KOPT-K1 (cell line): ENCODE results near the gene PCAT7.
"Not testable (repeated sequence)": the region's sequence is repeated elsewhere in the genome, so short reads cannot be mapped to it uniquely, and the experiment has no call there.

Experiments used
- H3K27ac ChIP-seq: fragments of 200-600 bp; sonication (generic); 2 replicates; pipeline ENCODE4 v1.5.1; 2016; ENCODE audit warnings: antibody characterized with exemption, mild to moderate bottlenecking, low read depth, low read length; ENCODE audit not compliant: poor library complexity, severe bottlenecking
- H3K36me3 ChIP-seq: fragments of 200-600 bp; sonication (generic); 2 replicates; pipeline ENCODE4 v1.5.1; 2017; ENCODE audit warnings: antibody characterized with exemption, mild to moderate bottlenecking, low read length, moderate library complexity; ENCODE audit not compliant: insufficient read depth
- H3K9me3 ChIP-seq: fragments of 200-600 bp; sonication (generic); 2 replicates; pipeline ENCODE4 v1.5.1; 2017; ENCODE audit warnings: antibody characterized with exemption, low read length, mild to moderate bottlenecking; ENCODE audit not compliant: insufficient read depth, poor library complexity, severe bottlenecking

PCAT7 gene

GRCh38 chr9:94581728-94582127 is 26.8 kb downstream of the PCAT7 start:
- H3K27ac ChIP-seq = no peak overlapping the region

DNA sequence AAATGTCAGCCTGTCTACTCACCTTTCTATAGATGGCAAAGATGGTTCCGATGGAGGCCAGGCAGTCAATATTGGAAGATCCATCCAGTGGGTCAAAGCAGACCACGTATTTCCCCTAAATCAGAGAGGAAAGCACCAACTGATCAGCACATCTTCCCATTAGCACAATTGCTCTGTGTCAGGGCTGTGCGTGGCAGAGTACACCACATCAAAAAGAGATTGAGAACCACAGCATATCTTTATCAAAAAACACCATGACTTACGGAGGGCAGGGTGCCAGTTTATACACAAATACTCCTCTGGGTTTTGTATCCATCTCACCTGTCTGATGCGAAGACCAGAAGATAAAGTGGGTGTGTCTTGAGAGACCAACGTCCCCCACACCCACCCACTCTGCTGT is 29.7 kb downstream of the PCAT7 start:
- H3K36me3 ChIP-seq = no peaks in the 10 kb centered on the region
- no peaks in the 10 kb centered on the region for H3K9me3 ChIP-seq
- no peak overlapping the region for H3K27ac ChIP-seq

More at GRCh38 chr9:94581728-94582127, 26.8 kb downstream of the PCAT7 start:
- no peaks in the 10 kb centered on the region for H3K36me3 ChIP-seq
- no peaks in the 10 kb centered on the region for H3K9me3 ChIP-seq

GRCh38 chr9:94586316-94586715 is 31.4 kb downstream of the PCAT7 start:
- Histone ChIP-seq H3K36me3 (no peaks in the 10 kb centered on the region), H3K27ac (no peak overlapping the region), H3K9me3 (no peaks in the 10 kb centered on the region)

DNA sequence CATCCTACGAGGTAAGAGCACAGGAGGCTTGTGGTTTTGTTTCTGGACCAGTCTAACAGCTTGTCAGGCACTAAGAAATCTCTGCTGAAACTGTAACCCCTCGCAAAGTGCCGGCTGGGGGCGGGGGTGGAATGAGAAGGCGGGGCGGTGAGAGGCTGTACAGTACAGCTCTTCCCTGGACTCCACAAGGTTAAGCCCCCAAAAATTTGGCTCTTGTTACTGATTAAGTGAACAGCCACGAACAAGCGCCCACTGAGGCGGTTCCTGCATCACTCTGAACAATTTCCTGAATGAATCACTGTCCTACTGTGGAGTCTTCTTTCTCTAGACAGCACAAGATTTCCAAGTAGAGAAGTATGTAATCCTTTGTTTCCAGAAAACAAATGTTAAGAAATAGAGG is 31.9 kb downstream of the PCAT7 start:
- H3K9me3 ChIP-seq = no peaks in the 10 kb centered on the region
- H3K27ac ChIP-seq = no peak overlapping the region

DNA sequence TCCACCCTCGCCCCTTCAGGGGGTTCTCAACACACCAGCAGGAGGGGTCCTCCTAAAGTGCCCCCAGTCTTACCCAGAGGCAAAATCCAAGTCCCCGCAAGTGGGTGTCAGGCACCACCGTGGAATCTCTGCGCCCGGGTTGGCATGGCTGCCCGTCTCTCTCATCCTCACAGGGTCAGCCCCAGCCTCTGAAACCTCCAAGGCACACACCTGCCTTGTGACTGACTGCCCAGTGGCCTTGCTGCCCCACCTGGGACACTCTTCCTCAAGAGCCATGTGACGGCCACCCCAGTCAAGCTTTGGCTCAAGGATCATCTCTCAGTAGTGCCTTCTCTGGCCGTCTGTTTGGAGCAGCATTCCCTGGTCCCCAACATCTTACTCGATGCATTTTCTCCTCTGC is 33.8 kb downstream of the PCAT7 start:
- Histone ChIP-seq H3K36me3 (no peaks in the 10 kb centered on the region), H3K27ac (no peak overlapping the region), H3K9me3 (no peaks in the 10 kb centered on the region)

More for the DNA sequence above, 31.9 kb downstream of the PCAT7 start:
- H3K36me3 ChIP-seq = no peaks in the 10 kb centered on the region

GRCh38 chr9:94591046-94591545 is 36.2 kb downstream of the PCAT7 start:
- not testable (repeated sequence) for H3K36me3 ChIP-seq, H3K27ac ChIP-seq, H3K9me3 ChIP-seq

- H3K9me3 ChIP-seq = no peaks in the 10 kb centered on the region
- no peaks in the 10 kb centered on the region for H3K36me3 ChIP-seq
- no peak overlapping the region for H3K27ac ChIP-seq
Observed at GRCh38 chr9:94591876-94592275, 37.0 kb downstream of the PCAT7 start.

DNA sequence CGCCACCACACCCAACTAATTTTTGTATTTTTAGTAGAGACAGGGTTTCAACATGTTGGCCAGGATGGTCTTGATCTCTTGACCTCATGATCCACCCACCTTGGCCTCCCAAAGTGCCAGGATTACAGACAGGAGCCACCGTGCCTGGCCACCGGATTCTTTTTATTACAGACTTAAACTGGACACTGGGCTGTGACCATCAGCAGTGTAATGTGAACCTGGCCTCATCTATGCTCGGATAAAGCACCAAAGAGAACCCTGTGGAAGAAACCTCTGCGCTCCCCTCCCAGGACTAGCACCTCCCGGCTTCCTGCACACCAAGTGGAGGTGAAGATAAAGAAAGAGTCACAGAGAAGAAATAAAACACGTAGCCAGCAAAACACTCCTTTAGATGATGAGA is 37.8 kb downstream of the PCAT7 start:
- H3K9me3 ChIP-seq, H3K36me3 ChIP-seq, H3K27ac ChIP-seq: not testable (repeated sequence)

DNA sequence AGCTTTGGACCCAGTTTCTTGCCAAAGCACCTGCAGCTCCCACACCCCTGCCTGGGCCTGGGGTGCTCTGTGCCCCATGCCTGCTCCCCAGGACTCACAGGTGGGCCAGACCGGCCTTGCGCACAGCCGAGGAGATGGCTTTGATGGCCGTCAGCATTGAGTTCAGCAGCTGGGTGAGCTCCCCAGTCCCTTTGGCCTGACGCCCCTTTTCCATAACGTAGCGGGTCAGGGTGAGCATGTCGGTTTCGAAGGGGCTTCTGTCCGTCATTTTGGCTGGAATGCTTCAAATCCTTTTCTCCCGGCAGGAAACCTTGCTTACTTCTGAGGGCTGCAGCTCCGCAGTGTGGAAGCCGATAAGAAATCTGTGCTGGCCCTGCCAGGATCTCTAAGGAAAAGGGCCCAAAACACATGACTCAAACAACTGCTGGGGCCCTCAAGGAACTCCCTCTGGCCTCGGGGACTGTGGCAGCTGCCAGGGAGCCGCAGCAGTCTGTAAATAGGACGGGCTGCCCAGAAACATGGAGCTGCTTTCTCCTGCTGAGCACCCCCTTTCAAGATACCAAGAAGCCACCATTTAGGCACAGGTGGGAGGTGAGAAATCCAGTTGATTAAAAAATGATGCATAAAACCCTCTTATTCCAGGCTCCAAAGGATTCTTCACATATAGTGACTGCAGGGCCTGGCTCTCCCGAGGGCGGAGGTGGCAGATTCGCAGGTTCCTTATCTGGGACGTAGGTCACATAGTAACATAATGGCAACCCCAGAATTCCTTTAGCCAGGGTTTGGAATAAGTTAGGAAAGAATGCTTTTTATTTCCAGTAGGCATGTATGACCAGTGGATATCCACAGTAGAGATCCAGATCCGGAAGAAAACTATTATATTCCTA is 38.8 kb downstream of the PCAT7 start, which contains the start of gene FBP2:
FBP2 (minus strand) TSS at position 366 of the 887 bp plus-strand sequence; CDS start at position 268, 98 bp downstream.
- no peak within 1 kb of the TSS for H3K27ac ChIP-seq
- H3K36me3 ChIP-seq = no peaks in the 10 kb centered on the region
- H3K9me3 ChIP-seq = no peaks in the 10 kb centered on the region

DNA sequence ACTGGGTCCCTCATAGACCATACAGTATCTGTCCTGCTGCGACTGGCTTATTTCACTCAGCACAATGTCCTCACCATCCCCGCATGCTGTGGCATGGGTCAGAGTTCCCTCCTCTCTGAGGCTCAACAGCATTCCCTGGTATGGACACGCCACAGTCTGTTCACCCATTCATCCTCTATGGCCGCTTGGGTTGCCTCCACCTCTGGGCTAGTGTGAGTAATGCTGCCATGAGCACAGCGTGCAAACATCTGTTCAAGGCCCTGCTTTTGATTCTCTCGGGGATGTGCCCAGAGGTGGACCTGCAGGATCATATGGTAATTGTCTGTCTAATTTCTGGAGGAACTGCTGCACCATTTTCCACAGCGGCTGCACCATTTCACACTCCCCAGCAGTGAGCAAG is 44.2 kb downstream of the PCAT7 start:
- no peak overlapping the region for H3K27ac ChIP-seq
- H3K36me3 ChIP-seq = no peaks in the 10 kb centered on the region
- H3K9me3 ChIP-seq = no peaks in the 10 kb centered on the region

DNA sequence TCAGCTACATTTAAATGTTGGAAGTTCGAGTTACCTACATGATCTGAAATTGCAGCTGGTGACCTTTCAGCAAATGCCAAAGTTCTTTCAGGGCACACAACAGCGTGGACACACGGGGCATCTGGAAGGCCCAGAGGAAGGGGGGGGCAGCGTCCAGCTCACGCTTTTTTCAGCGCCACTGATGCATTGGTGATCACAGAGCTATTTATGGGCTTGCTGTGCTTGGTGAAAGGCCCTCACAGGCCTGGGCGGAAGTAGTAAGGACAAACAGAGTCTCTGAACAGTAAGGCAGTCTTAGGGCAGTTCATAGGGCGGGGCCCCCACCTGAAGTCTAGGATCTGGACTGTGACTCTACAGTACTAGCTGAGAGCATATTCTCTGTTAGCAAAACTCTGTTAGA is 45.4 kb downstream of the PCAT7 start:
- no peak overlapping the region for H3K27ac ChIP-seq
- no peaks in the 10 kb centered on the region for H3K9me3 ChIP-seq
- H3K36me3 ChIP-seq = no peaks in the 10 kb centered on the region

DNA sequence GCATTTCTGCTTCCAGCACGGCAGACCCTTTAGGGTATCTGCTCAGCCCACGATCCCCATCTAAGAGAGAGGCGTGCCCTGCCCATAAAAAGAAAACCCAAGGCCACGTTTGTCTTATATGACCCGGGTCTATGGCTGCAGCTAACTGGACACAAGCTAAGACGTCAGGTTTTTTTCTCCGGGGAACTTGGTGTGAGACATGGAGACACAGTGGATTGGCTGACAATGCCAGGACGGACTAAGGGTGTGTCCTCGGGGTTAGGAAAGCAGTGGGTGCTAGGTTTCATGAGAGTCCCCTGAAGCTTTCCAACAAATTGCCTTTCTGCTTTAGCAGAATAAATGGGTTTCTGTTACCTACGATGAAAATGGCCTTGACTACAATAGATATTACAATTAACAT is 45.8 kb downstream of the PCAT7 start:
- no peak overlapping the region for H3K27ac ChIP-seq
- H3K36me3 ChIP-seq = no peaks in the 10 kb centered on the region
- no peaks in the 10 kb centered on the region for H3K9me3 ChIP-seq

DNA sequence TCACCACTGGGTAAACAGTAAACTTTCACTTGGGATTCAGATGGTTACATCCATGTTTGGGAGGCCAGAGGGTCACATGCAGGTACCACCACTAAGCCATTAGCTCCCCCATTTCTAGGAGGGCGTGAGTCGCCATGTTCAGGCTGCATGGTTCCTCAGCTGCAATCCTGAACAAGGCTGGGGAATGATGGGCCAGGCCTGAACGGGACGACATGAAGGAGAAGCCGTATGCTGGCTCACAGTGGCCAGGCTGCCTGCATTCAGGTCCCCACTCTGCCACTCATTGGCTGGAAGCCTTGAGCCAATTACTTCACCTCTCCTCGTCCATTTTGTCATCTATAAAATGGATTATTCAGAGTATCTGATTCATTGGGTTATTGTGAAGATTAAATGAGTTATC is 47.8 kb downstream of the PCAT7 start:
- Histone ChIP-seq H3K27ac (no peak overlapping the region), H3K9me3 (no peaks in the 10 kb centered on the region), H3K36me3 (no peaks in the 10 kb centered on the region)

GRCh38 chr9:94603259-94604160 is 48.6 kb downstream of the PCAT7 start:
- H3K36me3 ChIP-seq = no peaks in the 10 kb centered on the region
- no peak overlapping the region for H3K27ac ChIP-seq
- H3K9me3 ChIP-seq = no peaks in the 10 kb centered on the region
